SU-DHL-6 (cell line): ENCODE measurements around the gene ADAM12.

Source experiments
- CTCF ChIP-seq: fragments of 200-600 bp; sonication (generic); IDR thresholded peaks from one replicate; pipeline ENCODE4 v1.5.1; 2017; ENCODE audit warnings: antibody characterized with exemption, mild to moderate bottlenecking, low read length, moderate library complexity; ENCODE audit not compliant: insufficient read depth, poor library complexity, severe bottlenecking
- EZH2phosphoT487 ChIP-seq: fragments of 200-600 bp; sonication (generic), shearing (Covaris generic); conservative IDR thresholded peaks from 2 replicates; pipeline ENCODE4 v1.6.1; 2018; ENCODE audit warnings: mild to moderate bottlenecking, antibody characterized with exemption, low read length, moderate library complexity, mixed read lengths

DNA sequence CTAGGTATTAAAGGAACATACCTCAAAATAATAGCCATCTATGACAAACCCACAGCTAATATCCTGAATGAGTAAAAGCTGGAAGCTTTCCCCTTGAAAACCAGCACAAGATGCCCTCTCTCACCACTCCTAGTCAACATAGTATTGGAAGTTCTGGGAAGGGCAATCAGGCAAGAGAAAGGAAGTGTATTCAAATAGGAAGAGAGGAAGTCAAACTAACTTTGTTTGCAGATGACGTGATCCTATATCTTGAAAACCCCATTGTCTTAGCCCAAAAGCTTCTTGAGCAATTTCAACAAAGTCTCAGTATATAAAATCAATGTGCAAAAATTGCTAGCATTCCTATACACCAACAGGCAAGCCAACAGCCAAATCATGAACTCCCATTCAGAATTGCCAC is 360.6 kb downstream of the ADAM12 start:
- TF ChIP-seq CTCF (no peak), EZH2phosphoT487 (no peak)
